Motor neuron (in vitro differentiated cells): ENCODE measurements around the gene CEP126. TPM values are rescaled to one million over a fixed set of nuclear protein-coding genes. Genes with fewer than 3 reads are reported as not detected.

ENCODE experiments used
- ATAC-seq, 8 experiments: fragments of 200-7000 bp; cut with Tn5 transposase; replicated peaks in 6 of 8; 2 replicates each; pipeline ENCODE4 v1.8.0; 2021; ENCODE audit warnings: mild to moderate bottlenecking in 8 of 8, moderate library complexity in 8 of 8
- H3K27ac ChIP-seq, 2 donors: fragments of 250-450 bp; sonication (Bioruptor Pico); 2 replicates each; pipeline ENCODE4 v1.9.0; 2021; ENCODE audit warnings: antibody characterized with exemption in 2 of 2, mild to moderate bottlenecking in 2 of 2, moderate library complexity in 1 of 2
- H3K4me1 ChIP-seq, 2 donors: fragments of 250-450 bp; sonication (Bioruptor Pico); replicated peaks in 1 of 2; 2 replicates each; pipeline ENCODE4 v1.6.1; 2021; ENCODE audit warnings: antibody characterized with exemption in 2 of 2, mild to moderate bottlenecking in 2 of 2, moderate library complexity in 1 of 2
- H3K4me3 ChIP-seq, 5 donors: fragments of 250-450 bp; sonication (Bioruptor Pico); 2 replicates each; pipeline ENCODE4 v1.9.0; 2021; ENCODE audit warnings: antibody characterized with exemption in 5 of 5, mild to moderate bottlenecking in 5 of 5, moderate library complexity in 4 of 5
- WGBS, 10 experiments: fragments of 450-650 bp; shearing (Covaris generic); methylation state at CpG; one replicate each; pipeline ENCODE4 v1.0.0; 2022; 5-methylcytosine and 5-hydroxymethylcytosine counted together
- in situ Hi-C, 9 experiments: fragments of 400-800 bp; cut with MboI; loops; one replicate each; pipeline ENCODE4 v1.15.0; 2021; ENCODE audit warnings: low sequenced_read_pairs in 9 of 9, low pct_unique_long_range_greater_than_20kb in 2 of 9; ENCODE audit not compliant: unreplicated experiment in 9 of 9
- total RNA-seq, 8 experiments: library from RNA; unstranded; fragments of 300-600 nt; gene quantifications; 2 replicates each; pipeline versions ENCODE4 v1.2.3 to v1.2.4, GENCODE V29; 2022

CEP126 gene, protein sequence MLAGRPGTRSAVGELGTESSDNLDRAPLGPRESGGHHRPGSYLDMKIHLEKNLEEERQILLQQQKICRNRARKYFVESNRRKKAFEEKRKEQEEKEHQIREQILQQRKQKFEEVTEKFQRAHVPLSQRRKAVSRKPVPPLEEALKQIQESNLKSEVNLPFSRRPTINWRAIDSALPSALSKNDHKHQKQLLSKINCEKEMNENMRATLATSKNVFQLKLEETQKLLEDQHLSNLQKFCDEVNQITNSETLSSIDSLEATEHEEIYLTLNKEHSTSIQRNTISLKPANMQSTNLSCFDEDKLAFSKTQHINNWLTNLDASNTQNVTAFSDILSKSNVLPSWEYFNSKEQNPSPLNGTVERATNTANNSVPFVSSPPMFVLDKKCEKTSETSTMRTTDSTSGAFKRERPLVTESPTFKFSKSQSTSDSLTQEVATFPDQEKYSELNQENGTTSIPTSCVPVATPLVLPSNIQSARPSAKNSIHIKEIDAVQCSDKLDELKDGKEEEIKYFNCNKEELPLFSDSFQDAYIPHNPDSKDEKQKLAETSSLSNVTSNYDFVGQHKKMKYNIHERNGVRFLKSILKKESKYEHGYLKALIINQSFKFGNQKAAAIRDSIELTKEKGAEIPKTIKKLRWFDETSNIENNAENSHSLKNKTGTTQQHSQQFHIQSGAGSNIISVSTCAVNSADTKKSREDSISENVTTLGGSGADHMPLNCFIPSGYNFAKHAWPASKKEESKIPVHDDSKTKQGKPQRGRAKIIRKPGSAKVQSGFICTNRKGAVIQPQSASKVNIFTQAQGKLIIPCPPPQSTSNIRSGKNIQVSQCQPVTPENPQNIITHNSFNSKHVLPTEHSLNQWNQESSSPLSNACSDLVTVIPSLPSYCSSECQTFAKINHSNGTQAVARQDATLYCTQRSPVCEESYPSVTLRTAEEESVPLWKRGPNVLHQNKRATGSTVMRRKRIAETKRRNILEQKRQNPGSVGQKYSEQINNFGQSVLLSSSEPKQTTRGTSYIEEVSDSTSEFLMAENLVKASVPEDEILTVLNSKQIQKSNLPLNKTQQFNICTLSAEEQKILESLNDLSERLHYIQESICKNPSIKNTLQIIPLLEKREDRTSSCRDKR
- total RNA-seq: 10 to 100 TPM in 1 of 8 experiments, 1 to 10 TPM in 7; 2.0 to 17.4 (median 4.4) TPM

- 0 to 2% (median 0%) methylated on average over 1 to 16 of the region's 56 CpGs; no CpG with 5 or more reads in 2 of the 10 experiments for WGBS, 10 experiments
- in situ Hi-C loops: no loop called here
- Histone ChIP-seq H3K4me3 (peak within 1 kb of the TSS; percentile 48 to 65 (median 53)), H3K4me1 (peaks cover 0 to 11% of the 10 kb centered on the region in 2 donors), H3K27ac (peak within 1 kb of the TSS; percentile 43 to 67)
- peak; percentile 91 to 94 (median 94) for ATAC-seq
These were observed at the start of gene CEP126 for GRCh38 chr11:101914738-101915426. Gene CEP126 (plus strand): TSS chr11:101915010. CDS start chr11:101915285, 275 bp downstream.

- Histone ChIP-seq H3K4me1 (peaks cover 0 to 3% of the 10 kb centered on the region in 2 donors), H3K4me3 (no peak overlapping the region), H3K27ac (no peak overlapping the region)
- WGBS, 10 experiments: 37 to 96% (median 78%) methylated on average over 2 to 5 of the region's 5 CpGs; no CpG with 5 or more reads in 1 of the 10 experiments
- in situ Hi-C loops: loop anchor here in 4 of 9 experiments (10.0 to 25.0 kb wide), 2 partner anchors 138 to 145 kb away; no protein-coding TSS in a partner anchor
- no peak for ATAC-seq
These were observed 48.0 kb upstream of the CEP126 start for GRCh38 chr11:101866619-101867491.

DNA sequence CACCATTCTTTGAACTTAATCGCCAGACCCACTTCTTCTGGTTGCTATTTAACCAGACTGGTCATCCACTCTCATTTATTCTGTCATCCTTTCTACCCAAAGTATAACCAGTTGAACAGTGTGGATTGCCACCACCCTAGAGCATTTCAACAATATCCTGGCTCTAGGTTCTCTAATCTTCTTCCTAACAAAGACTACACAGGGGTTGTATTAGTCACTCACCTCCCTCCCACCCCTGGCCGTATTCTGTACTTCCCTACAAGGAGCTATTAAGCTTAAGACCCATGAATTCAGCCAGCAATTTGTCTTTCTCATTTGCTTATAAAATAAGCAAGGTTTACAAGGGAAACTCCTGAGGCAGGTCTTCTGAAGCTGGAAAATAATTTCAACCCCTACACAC lies 46.9 kb upstream of the CEP126 start:
- H3K27ac ChIP-seq: no peak overlapping the region
- in situ Hi-C loops: loop anchor here in 4 of 9 experiments (10.0 to 25.0 kb wide), 2 partner anchors 137 to 144 kb away; no protein-coding TSS in a partner anchor
- H3K4me1 ChIP-seq: no peaks in the 10 kb centered on the region
- ATAC-seq: no peak
- 47 to 93% (median 63%) methylated on average over 1 to 2 of the region's 2 CpGs; no CpG with 5 or more reads in 3 of the 10 experiments for WGBS, 10 experiments
- H3K4me3 ChIP-seq: no peak overlapping the region

- WGBS, 10 experiments: 28 to 100% (median 88%) methylated on average over 1 to 6 of the region's 6 CpGs
- ATAC-seq: peak in 1 of 8 experiments; percentile 6
- Histone ChIP-seq H3K27ac (no peak overlapping the region), H3K4me3 (no peak overlapping the region), H3K4me1 (no peaks in the 10 kb centered on the region)
- in situ Hi-C loops: loop anchor here in 2 of 9 experiments (25.0 kb wide), 1 partner anchor 142 kb away; no protein-coding TSS in a partner anchor
These were observed 44.3 kb upstream of the CEP126 start for GRCh38 chr11:101870510-101870909.

GRCh38 chr11:101872171-101872882 lies 42.5 kb upstream of the CEP126 start:
- WGBS, 10 experiments: 27 to 100% (median 93%) methylated on average over 1 to 6 of the region's 6 CpGs
- in situ Hi-C loops: loop anchor here in 2 of 9 experiments (25.0 kb wide), 1 partner anchor 140 kb away; no protein-coding TSS in a partner anchor
- no peak overlapping the region for H3K4me3 ChIP-seq
- H3K27ac ChIP-seq: no peak overlapping the region
- peak in 3 of 8 experiments; percentile 91 to 95 (median 91) for ATAC-seq
- H3K4me1 ChIP-seq: no peaks in the 10 kb centered on the region

DNA sequence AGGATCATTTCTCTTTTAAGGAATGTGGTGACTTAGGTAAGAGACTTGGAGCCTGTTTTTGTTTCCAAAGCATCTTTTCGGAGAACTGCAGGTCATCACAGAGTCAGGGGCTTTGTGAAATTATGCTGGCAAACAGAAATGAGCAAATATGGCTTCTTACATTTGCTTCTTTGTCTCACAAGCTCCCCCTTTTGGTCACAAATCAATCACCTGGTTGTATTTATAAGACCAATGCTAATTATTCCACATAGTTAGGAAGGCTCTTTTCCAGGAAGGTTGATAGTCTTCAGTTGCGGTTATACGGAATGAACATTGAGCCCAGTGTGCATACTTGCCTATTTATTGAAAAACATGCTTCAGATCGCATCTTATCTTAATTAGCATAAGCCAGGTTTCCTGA lies 34.6 kb upstream of the CEP126 start:
- no peak overlapping the region for H3K27ac ChIP-seq
- in situ Hi-C loops: no loop called here
- 57 to 93% (median 80%) methylated on average over 2 to 4 of the region's 4 CpGs; no CpG with 5 or more reads in 2 of the 10 experiments for WGBS, 10 experiments
- peak in 2 of 8 experiments; percentile 14 to 54 for ATAC-seq
- H3K4me3 ChIP-seq: no peak overlapping the region
- H3K4me1 ChIP-seq: no peaks in the 10 kb centered on the region

DNA sequence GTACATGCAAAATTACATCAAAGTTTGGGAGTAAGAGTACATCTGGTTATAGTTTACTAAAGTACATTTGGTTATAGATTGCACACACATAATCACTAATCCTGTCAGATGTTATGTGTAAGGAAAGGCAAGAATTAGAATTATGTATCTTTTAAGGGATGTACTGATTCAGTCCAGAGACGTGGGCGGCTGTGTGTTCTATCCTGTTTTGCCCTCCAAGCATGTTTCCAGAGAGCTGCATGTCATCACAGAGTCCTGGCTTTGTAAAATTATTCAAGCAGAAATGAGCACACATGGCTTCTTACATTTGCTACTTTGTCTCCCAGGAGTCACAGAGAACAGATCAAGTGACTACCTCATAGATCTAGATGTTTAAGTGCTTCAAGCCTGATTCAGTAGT lies 33.2 kb upstream of the CEP126 start:
- H3K4me1 ChIP-seq: no peaks in the 10 kb centered on the region
- no peak overlapping the region for H3K4me3 ChIP-seq
- in situ Hi-C loops: no loop called here
- WGBS, 10 experiments: 24 to 100% (median 79%) methylated on average over 1 to 2 of the region's 2 CpGs; no CpG with 5 or more reads in 6 of the 10 experiments
- no peak for ATAC-seq
- H3K27ac ChIP-seq: no peak overlapping the region

GRCh38 chr11:101885631-101886030 lies 29.2 kb upstream of the CEP126 start:
- H3K4me1 ChIP-seq: no peaks in the 10 kb centered on the region
- in situ Hi-C loops: no loop called here
- no peak for ATAC-seq
- WGBS, 10 experiments: 5 to 86% (median 67%) methylated on average over 2 to 4 of the region's 4 CpGs
- no peak overlapping the region for H3K4me3 ChIP-seq
- no peak overlapping the region for H3K27ac ChIP-seq

DNA sequence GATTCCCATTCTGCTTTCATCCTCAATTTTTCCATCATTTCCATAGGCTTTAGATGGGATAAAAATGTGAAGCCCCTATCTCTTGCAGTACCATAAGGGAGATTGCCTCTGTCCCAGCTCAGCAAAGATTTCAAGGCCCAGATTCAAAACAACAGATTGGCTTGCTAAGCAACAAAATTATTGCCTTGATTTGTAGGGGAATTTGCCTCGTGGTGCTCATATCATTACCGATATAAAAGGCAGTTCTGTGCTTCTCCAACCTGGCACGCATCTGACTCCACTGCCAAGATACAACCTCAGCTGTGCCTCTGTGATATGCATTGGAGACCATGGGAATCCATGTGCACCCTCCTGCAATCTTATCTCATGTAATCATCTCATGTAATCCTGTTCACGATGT lies 25.0 kb upstream of the CEP126 start:
- 56 to 100% (median 77%) methylated on average over 1 to 4 of the region's 4 CpGs for WGBS, 10 experiments
- Histone ChIP-seq H3K27ac (no peak overlapping the region), H3K4me3 (no peak overlapping the region), H3K4me1 (no peaks in the 10 kb centered on the region)
- in situ Hi-C loops: no loop called here
- ATAC-seq: no peak

DNA sequence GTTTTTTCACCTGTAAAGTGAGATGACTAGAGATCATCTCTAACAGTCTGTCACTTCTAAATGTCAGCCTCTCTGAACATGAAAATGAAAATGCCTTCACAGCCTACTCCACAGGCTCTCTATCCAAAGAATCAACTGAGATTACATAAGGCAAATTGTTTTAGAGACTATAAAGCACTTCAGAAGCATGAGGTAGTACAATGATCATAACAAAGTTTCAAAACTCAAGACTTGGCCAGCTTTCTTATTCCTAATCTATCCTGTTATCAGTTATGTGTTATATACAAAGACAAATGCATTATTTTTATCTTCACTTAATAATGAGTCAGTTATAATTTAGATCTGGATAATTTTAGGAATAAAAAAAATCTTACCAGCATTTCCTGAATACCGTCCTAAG lies 20.3 kb upstream of the CEP126 start:
- ATAC-seq: no peak
- in situ Hi-C loops: no loop called here
- WGBS, 10 experiments: 14 to 100% (median 94%) methylated on average over 1 of the region's 1 CpG; no CpG with 5 or more reads in 2 of the 10 experiments

DNA sequence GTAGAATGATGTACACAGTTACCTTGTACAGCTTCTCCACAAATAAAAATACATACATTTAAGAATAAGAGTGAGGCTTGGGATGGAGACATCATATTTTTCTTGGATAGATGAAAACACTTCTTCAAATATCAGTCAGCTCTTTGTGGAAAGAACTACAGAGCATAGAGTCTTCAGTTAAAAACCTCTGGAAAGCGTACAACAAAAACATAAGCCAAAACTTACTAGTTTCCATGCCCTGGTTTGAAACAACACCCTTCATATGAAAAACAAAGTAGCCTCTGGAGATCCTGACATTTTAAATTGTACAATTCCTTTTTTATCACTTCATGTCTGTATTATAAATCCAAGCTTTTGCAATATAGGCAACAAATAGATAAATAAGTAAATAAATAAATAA lies 7.0 kb upstream of the CEP126 start:
- H3K4me1 ChIP-seq: no peaks in the 10 kb centered on the region
- H3K4me3 ChIP-seq: no peak overlapping the region
- in situ Hi-C loops: no loop called here
- H3K27ac ChIP-seq: no peak overlapping the region
- 50 to 100% (median 100%) methylated on average over 1 of the region's 1 CpG; no CpG with 5 or more reads in 1 of the 10 experiments for WGBS, 10 experiments
- ATAC-seq: no peak

More for the DNA sequence above, 20.3 kb upstream of the CEP126 start:
- Histone ChIP-seq H3K4me1 (no peaks in the 10 kb centered on the region), H3K27ac (no peak overlapping the region), H3K4me3 (no peak overlapping the region)
